Bone marrow (tissue), 2 donors: Measurements from ENCODE around the gene GPR78.
"Not testable (repeated sequence)": the region's sequence is repeated elsewhere in the genome, so short reads cannot be mapped to it uniquely, and the experiment has no call there.

Experiments used
- DNase-seq, 2 donors: peaks; one replicate each; lab custom pipeline; 2025; lab: John Stamatoyannopoulos, UW

Gene GPR78

DNA sequence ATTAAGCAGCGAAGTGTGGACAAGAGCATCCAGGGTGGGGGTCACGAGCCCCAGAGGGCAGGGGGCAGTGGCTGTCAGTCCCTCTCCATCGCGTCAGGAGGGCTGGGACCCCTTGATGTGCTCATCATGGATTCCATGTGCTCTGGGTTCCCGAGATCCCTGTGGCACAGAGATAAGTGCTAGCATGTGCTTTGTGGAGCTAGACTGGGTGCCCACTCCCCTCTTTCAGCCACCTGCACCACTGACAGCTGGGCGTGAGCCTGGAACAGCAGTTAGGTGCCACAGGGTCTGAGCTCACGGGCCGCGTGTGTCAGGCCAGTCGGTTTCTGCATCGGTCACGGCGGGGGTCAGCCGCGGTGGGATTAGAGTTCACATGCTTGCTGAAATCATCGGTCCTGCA is 36.6 kb downstream of the GPR78 start:
- DNase-seq, result no peak

- no peak for DNase-seq
Measured at GRCh38 chr4:8617486-8618040, 37.4 kb downstream of the GPR78 start.

GRCh38 chr4:8618421-8618820 is 38.2 kb downstream of the GPR78 start:
- no peak for DNase-seq

GRCh38 chr4:8618961-8619720 is 38.9 kb downstream of the GPR78 start:
- no peak for DNase-seq

- DNase-seq, result not testable (repeated sequence)
Measured at GRCh38 chr4:8621135-8621534, 40.9 kb downstream of the GPR78 start.

GRCh38 chr4:8624601-8625272 is 44.5 kb downstream of the GPR78 start:
- DNase-seq, result not testable (repeated sequence)

DNA sequence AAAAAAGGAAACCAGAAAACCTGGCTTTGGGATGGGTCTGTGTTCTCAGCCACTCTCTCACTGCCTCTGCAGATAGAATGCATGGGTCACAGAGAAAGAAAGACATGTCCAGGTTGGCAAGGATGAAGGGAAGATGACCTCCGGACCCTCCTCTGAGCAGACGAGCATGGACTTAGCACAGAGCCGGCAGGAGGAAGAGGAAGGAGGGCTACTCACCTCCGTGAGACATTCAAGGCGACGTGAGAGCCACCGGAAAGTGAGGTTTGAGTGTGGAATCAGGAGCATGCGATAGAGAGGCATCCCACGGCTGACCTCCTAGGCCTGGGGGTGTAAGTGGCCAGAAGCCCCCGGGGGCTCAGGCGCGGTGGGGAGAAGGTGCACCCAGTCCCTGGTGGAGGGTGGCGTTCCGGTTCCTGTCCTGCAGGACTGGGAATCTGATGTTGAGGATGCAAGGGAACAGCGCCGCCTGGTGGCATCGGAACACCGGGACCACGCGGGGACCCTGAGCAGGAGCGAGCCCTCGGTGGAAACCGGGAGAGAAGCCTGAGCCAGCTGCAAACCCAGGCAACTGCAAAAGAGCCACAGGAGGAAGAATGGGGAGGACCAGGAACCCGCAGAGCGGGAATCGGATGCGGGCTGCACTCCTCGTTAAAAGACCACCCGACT is 50.2 kb downstream of the GPR78 start:
- DNase-seq, result not testable (repeated sequence)

GRCh38 chr4:8631896-8632295 is 51.7 kb downstream of the GPR78 start:
- not testable (repeated sequence) for DNase-seq

DNA sequence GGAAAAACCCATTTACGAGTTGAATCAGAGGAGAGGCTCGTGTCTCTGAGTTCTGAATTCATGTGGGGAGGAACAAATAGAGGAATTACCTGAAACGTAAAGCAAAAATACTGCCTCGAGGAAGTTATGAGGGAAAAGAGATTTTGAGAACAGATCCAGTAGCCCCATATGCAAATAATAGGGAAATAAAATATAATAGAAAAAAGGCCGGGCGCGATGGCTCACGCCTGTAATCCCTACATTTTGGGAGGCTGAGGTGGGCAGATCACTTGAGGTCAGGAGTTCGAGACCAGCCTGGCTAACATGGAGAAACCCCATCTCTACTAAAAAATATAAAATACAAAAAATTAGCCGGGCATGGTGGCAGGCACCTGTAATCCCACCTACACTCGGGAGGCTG is 54.6 kb downstream of the GPR78 start:
- not testable (repeated sequence) for DNase-seq

DNA sequence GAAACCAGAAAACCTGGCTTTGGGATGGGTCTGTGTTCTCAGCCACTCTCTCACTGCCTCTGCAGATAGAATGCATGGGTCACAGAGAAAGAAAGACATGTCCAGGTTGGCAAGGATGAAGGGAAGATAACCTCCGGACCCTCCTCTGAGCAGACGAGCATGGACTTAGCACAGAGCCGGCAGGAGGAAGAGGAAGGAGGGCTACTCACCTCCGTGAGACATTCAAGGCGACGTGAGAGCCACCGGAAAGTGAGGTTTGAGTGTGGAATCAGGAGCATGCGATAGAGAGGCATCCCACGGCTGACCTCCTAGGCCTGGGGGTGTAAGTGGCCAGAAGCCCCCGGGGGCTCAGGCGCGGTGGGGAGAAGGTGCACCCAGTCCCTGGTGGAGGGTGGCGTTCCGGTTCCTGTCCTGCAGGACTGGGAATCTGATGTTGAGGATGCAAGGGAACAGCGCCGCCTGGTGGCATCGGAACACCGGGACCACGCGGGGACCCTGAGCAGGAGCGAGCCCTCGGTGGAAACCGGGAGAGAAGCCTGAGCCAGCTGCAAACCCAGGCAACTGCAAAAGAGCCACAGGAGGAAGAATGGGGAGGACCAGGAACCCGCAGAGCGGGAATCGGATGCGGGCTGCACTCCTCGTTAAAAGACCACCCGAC is 55.8 kb downstream of the GPR78 start:
- DNase-seq, result not testable (repeated sequence)
